ENCODE results near the gene KATNB1.

- TF ChIP-seq CTCF (IDR thresholded peaks at IDR 0.05; ENCODE audit: low read length) (no peak), EZH2 (optimal IDR thresholded peaks at IDR 0.05; ENCODE audit: low read depth, low read length) (no peak), EZH2phosphoT487 (IDR thresholded peaks at IDR 0.05; ENCODE audit: low read length) (no peak)
These were observed 51.9 kb downstream of the KATNB1 start for GRCh38 chr16:57787519-57787905.

All from MM.1S (cell line).